GM12878 (cell line): ENCODE data around the gene TEX101. TPM values are rescaled to one million over a fixed set of nuclear protein-coding genes. Genes with fewer than 3 reads are reported as not detected.

ENCODE experiments used
- ATF3 ChIP-seq: IDR thresholded peaks from 2 replicates; pipeline ENCODE4 v1.6.1; 2011; ENCODE audit warnings: low read depth, mild to moderate bottlenecking, low read length, moderate library complexity, borderline replicate concordance; ENCODE audit errors: extremely low read depth
- CUX1 ChIP-seq: IDR thresholded peaks from 2 replicates; pipeline ENCODE4 v1.6.1; 2012; ENCODE audit warnings: improper control_type of control experiment, low read depth, low read length; ENCODE audit not compliant: insufficient replicate concordance
- HSF1 ChIP-seq: fragments of 150-350 bp; IDR thresholded peaks from 2 replicates; pipeline ENCODE4 v1.6.1; 2014; ENCODE audit warnings: mild to moderate bottlenecking, low read depth, low read length
- NFYB ChIP-seq: IDR thresholded peaks from 2 replicates; pipeline ENCODE4 v1.6.1; 2011; ENCODE audit warnings: low read depth, mild to moderate bottlenecking, low read length, improper control_type of control experiment, moderate library complexity; ENCODE audit not compliant: insufficient read depth
- NRF1 ChIP-seq: conservative IDR thresholded peaks from 2 replicates; pipeline ENCODE4 v1.6.1; 2011; ENCODE audit warnings: mild to moderate bottlenecking, low read depth, low read length, improper control_type of control experiment
- RELA ChIP-seq: fragments of 450-650 bp; IDR thresholded peaks from 2 replicates; pipeline ENCODE4 v1.8.0; 2014; ENCODE audit warnings: borderline replicate concordance; ENCODE audit not compliant: partially characterized antibody
- ZBTB40 ChIP-seq: fragments of 450-650 bp; IDR thresholded peaks from 2 replicates; pipeline ENCODE4 v1.6.1; 2016; ENCODE audit warnings: mild to moderate bottlenecking, moderate library complexity, borderline replicate concordance
- ZNF24 ChIP-seq: fragments of 450-650 bp; IDR thresholded peaks from 2 replicates; pipeline ENCODE4 v1.6.1; 2017; ENCODE audit warnings: antibody characterized with exemption, mild to moderate bottlenecking
- polyA plus RNA-seq, 11 experiments: library from polyadenylated mRNA; depleted of rRNA in 4 of 11; unstranded in 6 of 11; stranded (reverse) in 5 of 11; fragments of >200 nt; fragmentation: Nextera tagmentation in 4 of 11; fragmentation: Illumina TruSeq in 1 of 11; extraction: Ambion mirVana in 4 of 11; extraction: Trizol in 1 of 11; gene quantifications; 1 replicate in 1 of 11; 2 replicates in 10 of 11; pipeline versions ENCODE4 v1.2.1 to v1.2.3, GENCODE V29; 2011 to 2016; ENCODE audit warnings: inconsistent platforms in 2 of 11, missing spikeins in 2 of 11, low read depth in 1 of 11
- total RNA-seq, 4 experiments: library from RNA; depleted of rRNA in 3 of 4; stranded (reverse); fragments of >200 nt in 3 of 4; fragmentation: Illumina TruSeq in 1 of 4; extraction: Trizol in 1 of 4; gene quantifications; 2 replicates each; pipeline versions ENCODE4 v1.2.1 to v1.2.3, GENCODE V29; 2013 to 2021

TEX101 gene
- total and polyA plus RNA-seq, 10 of the 15 experiments (the other 5 are each of a cell fraction or from before 2014, with no cell fraction given) = not detected

GRCh38 chr19:43438291-43439031, 23.8 kb downstream of the TEX101 start (continued):
- no peak for TF ChIP-seq ZBTB40
- no peak for TF ChIP-seq HSF1
- no peak for TF ChIP-seq NFYB
- no peak for TF ChIP-seq RELA
- TF ChIP-seq NRF1 = no peak
- TF ChIP-seq ATF3 = no peak
- TF ChIP-seq CUX1 = no peak
- TF ChIP-seq ZNF24 = no peak
